GM12878 (cell line): ENCODE data around the gene TCF4. TPM values are rescaled to one million over a fixed set of nuclear protein-coding genes. Genes with fewer than 3 reads are reported as not detected.

Experiments
- ATAC-seq: fragments of 200-7000 bp; cut with Tn5 transposase; 3 replicates; pipeline ENCODE4 v1.9.1; 2020; ENCODE audit warnings: mild to moderate bottlenecking, moderate library complexity
- BruUV-seq: library from RNA; stranded (reverse); fragments of 400-500 nt; replicated peaks from 2 replicates; lab custom pipeline; 2021; lab: Mats Ljungman, UMichigan
- CTCF ChIA-PET: fragments of 300-600 bp; sonication (Branson Sonifier 250); formaldehyde crosslinking; extraction: SDS; loops from one replicate; lab custom pipeline; 2021; ENCODE audit warnings: inconsistent platforms; lab: Yijun Ruan, JAX
- POLR2A ChIA-PET: fragments of 350-600 bp; formaldehyde crosslinking; extraction: SDS; loops from one replicate; lab custom pipeline; 2021; ENCODE audit warnings: inconsistent platforms; lab: Charles Lee
- RAD21 ChIA-PET: fragments of 300-600 bp; sonication (Branson Sonifier 250); formaldehyde crosslinking; loops from one replicate; lab custom pipeline; 2023; ENCODE audit warnings: antibody characterized with exemption; ENCODE audit not compliant: unreplicated experiment; lab: Charles Lee
- SMC1A ChIA-PET: fragments of 300-600 bp; sonication (Branson Sonifier 250); formaldehyde crosslinking; loops from one replicate; lab custom pipeline; 2023; ENCODE audit not compliant: unreplicated experiment, uncharacterized antibody; lab: Charles Lee
- DNase-seq: peaks from one replicate; pipeline ENCODE4 v3.0.0-alpha.2; 2011; ENCODE audit warnings: low read depth, low spot score
- FAIRE-seq: peaks from 3 replicates; lab custom pipeline; 2011; peaks lifted over from hg19 to GRCh38; lab: Jason Lieb, UNC
- H2AFZ ChIP-seq: 2 replicates; pipeline ENCODE4 v1.6.0; 2011; ENCODE audit warnings: low read depth, low read length, control low read depth; ENCODE audit not compliant: control insufficient read depth
- H3K27ac ChIP-seq: 2 replicates; pipeline ENCODE4 v1.5.1; 2011; ENCODE audit warnings: control low read depth; ENCODE audit not compliant: control insufficient read depth, insufficient read depth
- H3K27me3 ChIP-seq, 2 experiments: replicated peaks in 1 of 2; 2 replicates each; pipeline versions ENCODE4 v1.6.0 to v1.6.1; 2011; ENCODE audit warnings: low read length in 1 of 2; ENCODE audit not compliant: control insufficient read depth in 2 of 2, insufficient read depth in 2 of 2
- H3K36me3 ChIP-seq, 2 experiments: 2 replicates each; pipeline ENCODE4 v1.5.1; 2011; ENCODE audit warnings: low read length in 1 of 2; ENCODE audit not compliant: control insufficient read depth in 2 of 2, insufficient read depth in 2 of 2
- H3K4me1 ChIP-seq: 2 replicates; pipeline ENCODE4 v1.6.1; 2011; ENCODE audit warnings: mild to moderate bottlenecking, low read length, moderate library complexity, mixed read lengths; ENCODE audit not compliant: control insufficient read depth, insufficient read depth
- H3K4me2 ChIP-seq: 2 replicates; pipeline ENCODE4 v1.6.0; 2011; ENCODE audit warnings: control low read depth; ENCODE audit not compliant: control insufficient read depth, insufficient read depth
- H3K4me3 ChIP-seq: fragments of 200-600 bp; sonication (generic); 2 replicates; pipeline ENCODE4 v1.5.1; 2016
- H3K79me2 ChIP-seq: 2 replicates; pipeline ENCODE4 v1.6.0; 2011; ENCODE audit warnings: low read length; ENCODE audit not compliant: control insufficient read depth, insufficient read depth
- H3K9ac ChIP-seq: 2 replicates; pipeline ENCODE4 v1.8.0; 2011; ENCODE audit warnings: low read length, control low read depth, mixed read lengths; ENCODE audit not compliant: control insufficient read depth, insufficient read depth
- H3K9me3 ChIP-seq: replicated peaks from 3 replicates; pipeline ENCODE4 v1.5.1; 2011; ENCODE audit warnings: mild to moderate bottlenecking, low read length; ENCODE audit not compliant: control insufficient read depth, insufficient read depth
- H4K20me1 ChIP-seq: 2 replicates; pipeline ENCODE4 v1.6.0; 2011; ENCODE audit not compliant: control insufficient read depth, insufficient read depth
- BCLAF1 ChIP-seq: fragments of 450-650 bp; IDR thresholded peaks from 2 replicates; pipeline ENCODE4 v1.6.1; 2017; ENCODE audit warnings: antibody characterized with exemption, mild to moderate bottlenecking, moderate library complexity
- BRCA1 ChIP-seq: IDR thresholded peaks from 2 replicates; pipeline ENCODE4 v1.6.1; 2011; ENCODE audit warnings: low read depth, low read length, improper control_type of control experiment
- CEBPB ChIP-seq, 2 experiments: fragments of 150-350 bp in 1 of 2; IDR thresholded peaks; 2 replicates each; pipeline ENCODE4 v1.6.1; 2012 to 2014; ENCODE audit warnings: low read depth in 2 of 2, low read length in 2 of 2, borderline replicate concordance in 1 of 2, inconsistent platforms in 1 of 2
- IKZF2 ChIP-seq, 2 experiments: fragments of 450-650 bp; IDR thresholded peaks; 2 replicates each; pipeline ENCODE4 v1.6.1; 2017; ENCODE audit warnings: mild to moderate bottlenecking in 2 of 2, moderate library complexity in 2 of 2
- IRF4 ChIP-seq: IDR thresholded peaks from 2 replicates; pipeline ENCODE4 v1.6.1; 2011; ENCODE audit warnings: low read depth, low read length
- NFXL1 ChIP-seq: fragments of 450-650 bp; IDR thresholded peaks from 2 replicates; pipeline ENCODE4 v1.6.1; 2017; ENCODE audit warnings: antibody characterized with exemption, mild to moderate bottlenecking, borderline replicate concordance
- PAX5 ChIP-seq: IDR thresholded peaks from 2 replicates; pipeline ENCODE4 v1.6.1; 2011; ENCODE audit warnings: low read depth, low read length, borderline replicate concordance
- PKNOX1 ChIP-seq: fragments of 450-650 bp; IDR thresholded peaks from 2 replicates; pipeline ENCODE4 v1.6.1; 2016; ENCODE audit warnings: mild to moderate bottlenecking
- ZBED1 ChIP-seq: IDR thresholded peaks from 2 replicates; pipeline ENCODE4 v1.6.1; 2016; ENCODE audit warnings: borderline replicate concordance
- ZNF207 ChIP-seq: fragments of 450-650 bp; IDR thresholded peaks from 2 replicates; pipeline ENCODE4 v1.6.1; 2014; ENCODE audit warnings: antibody characterized with exemption, mild to moderate bottlenecking, borderline replicate concordance
- ZNF24 ChIP-seq: fragments of 450-650 bp; IDR thresholded peaks from 2 replicates; pipeline ENCODE4 v1.6.1; 2017; ENCODE audit warnings: antibody characterized with exemption, mild to moderate bottlenecking
- ZNF384 ChIP-seq: IDR thresholded peaks from 2 replicates; pipeline ENCODE4 v1.6.1; 2012; ENCODE audit warnings: low read depth, mild to moderate bottlenecking, low read length, improper control_type of control experiment, borderline replicate concordance
- WGBS: methylation state at CpG from one replicate; pipeline ENCODE4 v1.1.6; 2016; ENCODE audit warnings: low lambda C conversion rate; ENCODE audit not compliant: insufficient replicate concordance, insufficient coverage; ENCODE audit errors: missing lambda C conversion rate; 5-methylcytosine and 5-hydroxymethylcytosine counted together
- in situ Hi-C: fragments of 300-500 bp; cut with MboI; formaldehyde crosslinking; loops from 9 replicates; pipeline ENCODE4 v1.14.3; 2018; ENCODE audit warnings: mixed read lengths
- intact Hi-C: fragments of 100-400 bp; cut with micrococcal nuclease; formaldehyde crosslinking; loops from one replicate; pipeline ENCODE4 v1.14.2; 2022; ENCODE audit not compliant: unreplicated experiment
- polyA plus RNA-seq, 11 experiments: library from polyadenylated mRNA; depleted of rRNA in 4 of 11; unstranded in 6 of 11; stranded (reverse) in 5 of 11; fragments of >200 nt; fragmentation: Nextera tagmentation in 4 of 11; fragmentation: Illumina TruSeq in 1 of 11; extraction: Ambion mirVana in 4 of 11; extraction: Trizol in 1 of 11; gene quantifications; 1 replicate in 1 of 11; 2 replicates in 10 of 11; pipeline versions ENCODE4 v1.2.1 to v1.2.3, GENCODE V29; 2011 to 2016; ENCODE audit warnings: inconsistent platforms in 2 of 11, missing spikeins in 2 of 11, low read depth in 1 of 11
- total RNA-seq, 4 experiments: library from RNA; depleted of rRNA in 3 of 4; stranded (reverse); fragments of >200 nt in 3 of 4; fragmentation: Illumina TruSeq in 1 of 4; extraction: Trizol in 1 of 4; gene quantifications; 2 replicates each; pipeline versions ENCODE4 v1.2.1 to v1.2.3, GENCODE V29; 2013 to 2021
- TF ChIP-seq, protein P1 (sequence below): IDR thresholded peaks from 2 replicates; pipeline ENCODE4 v1.6.1; 2012; ENCODE audit warnings: low read depth, low read length, improper control_type of control experiment
- TF ChIP-seq, protein P2 (sequence below): fragments of 450-650 bp; conservative IDR thresholded peaks from 2 replicates; pipeline ENCODE4 v1.6.1; 2017; ENCODE audit warnings: mild to moderate bottlenecking, moderate library complexity

TCF4 gene
- total and polyA plus RNA-seq, 10 of the 15 experiments (the other 5 are each of a cell fraction or from before 2014, with no cell fraction given), result 15.2 to 94.0 (median 31.5) TPM

- Histone ChIP-seq H3K4me1 (peaks cover 25% of the 10 kb centered on the region), H3K27me3 (no peaks in the 10 kb centered on the region), H3K27ac (no peak overlapping the region), H3K9ac (no peak overlapping the region), H3K36me3 (peaks cover 10 to 48% of the 10 kb centered on the region in 2 experiments), H3K4me2 (no peak overlapping the region), H2AFZ (no peak overlapping the region), H3K4me3 (no peak overlapping the region), H3K79me2 (peaks cover 2% of the 10 kb centered on the region), H4K20me1 (no peaks in the 10 kb centered on the region), H3K9me3 (peaks cover 2% of the 10 kb centered on the region; the same call in 2 of the 3 replicates)
- WGBS, result 96% methylated on average over 7 of the region's 7 CpGs
- no TSS peak for BruUV-seq
- ChIA-PET RAD21 (no interaction called here), POLR2A (interaction anchor here (1.2 kb wide), 1 partner anchor 14 kb away, joined by 3 read pairs; no protein-coding TSS in a partner anchor), CTCF (interaction anchor here (0.6 to 1.5 kb wide), 5 partner anchors 8 to 62 kb away, joined by 3 to 5 read pairs (median 4); no protein-coding TSS in a partner anchor), SMC1A (interaction anchor here (1.1 to 2.4 kb wide), 4 partner anchors 12 to 21 kb away, joined by 3 to 9 read pairs (median 5); no protein-coding TSS in a partner anchor)
- DNase-seq, result no peak
- intact Hi-C loops, result no loop called here
- in situ Hi-C loops, result no loop called here
- FAIRE-seq, result no peak
- ATAC-seq, result no peak
- no peak for TF ChIP-seq ZNF384
- TF ChIP-seq, protein P1, sequence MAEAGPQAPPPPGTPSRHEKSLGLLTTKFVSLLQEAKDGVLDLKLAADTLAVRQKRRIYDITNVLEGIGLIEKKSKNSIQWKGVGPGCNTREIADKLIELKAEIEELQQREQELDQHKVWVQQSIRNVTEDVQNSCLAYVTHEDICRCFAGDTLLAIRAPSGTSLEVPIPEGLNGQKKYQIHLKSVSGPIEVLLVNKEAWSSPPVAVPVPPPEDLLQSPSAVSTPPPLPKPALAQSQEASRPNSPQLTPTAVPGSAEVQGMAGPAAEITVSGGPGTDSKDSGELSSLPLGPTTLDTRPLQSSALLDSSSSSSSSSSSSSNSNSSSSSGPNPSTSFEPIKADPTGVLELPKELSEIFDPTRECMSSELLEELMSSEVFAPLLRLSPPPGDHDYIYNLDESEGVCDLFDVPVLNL, result no peak
- TF ChIP-seq BCLAF1, result no peak
- TF ChIP-seq PKNOX1, result no peak
- TF ChIP-seq IRF4, result no peak
- TF ChIP-seq NFXL1, result no peak
- no peak for TF ChIP-seq IKZF2 (IDR thresholded peaks at IDR 0.05)
- no peak for TF ChIP-seq BRCA1
- no peak for TF ChIP-seq ZNF24
- TF ChIP-seq, protein P2, sequence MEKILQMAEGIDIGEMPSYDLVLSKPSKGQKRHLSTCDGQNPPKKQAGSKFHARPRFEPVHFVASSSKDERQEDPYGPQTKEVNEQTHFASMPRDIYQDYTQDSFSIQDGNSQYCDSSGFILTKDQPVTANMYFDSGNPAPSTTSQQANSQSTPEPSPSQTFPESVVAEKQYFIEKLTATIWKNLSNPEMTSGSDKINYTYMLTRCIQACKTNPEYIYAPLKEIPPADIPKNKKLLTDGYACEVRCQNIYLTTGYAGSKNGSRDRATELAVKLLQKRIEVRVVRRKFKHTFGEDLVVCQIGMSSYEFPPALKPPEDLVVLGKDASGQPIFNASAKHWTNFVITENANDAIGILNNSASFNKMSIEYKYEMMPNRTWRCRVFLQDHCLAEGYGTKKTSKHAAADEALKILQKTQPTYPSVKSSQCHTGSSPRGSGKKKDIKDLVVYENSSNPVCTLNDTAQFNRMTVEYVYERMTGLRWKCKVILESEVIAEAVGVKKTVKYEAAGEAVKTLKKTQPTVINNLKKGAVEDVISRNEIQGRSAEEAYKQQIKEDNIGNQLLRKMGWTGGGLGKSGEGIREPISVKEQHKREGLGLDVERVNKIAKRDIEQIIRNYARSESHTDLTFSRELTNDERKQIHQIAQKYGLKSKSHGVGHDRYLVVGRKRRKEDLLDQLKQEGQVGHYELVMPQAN, result no peak
- no peak for TF ChIP-seq CEBPB (IDR thresholded peaks at IDR 0.05; ENCODE audit: borderline replicate concordance in 1 of 2, low read depth in 2 of 2, low read length in 2 of 2)
- no peak for TF ChIP-seq ZBED1
- no peak for TF ChIP-seq ZNF207
- no peak for TF ChIP-seq PAX5
Measured at GRCh38 chr18:55256226-55256928, 331.6 kb downstream of the TCF4 start.
